Fibroblast of the conjunctiva (primary cell): ENCODE results near the gene CLDN7.

Experiments
- DNase-seq: peaks from one replicate; pipeline ENCODE4 v3.0.0-alpha.2; 2010; ENCODE audit warnings: low read depth

The CLDN7 gene

GRCh38 chr17:7285679-7286078 is 23.4 kb upstream of the CLDN7 start:
- no peak for DNase-seq

DNA sequence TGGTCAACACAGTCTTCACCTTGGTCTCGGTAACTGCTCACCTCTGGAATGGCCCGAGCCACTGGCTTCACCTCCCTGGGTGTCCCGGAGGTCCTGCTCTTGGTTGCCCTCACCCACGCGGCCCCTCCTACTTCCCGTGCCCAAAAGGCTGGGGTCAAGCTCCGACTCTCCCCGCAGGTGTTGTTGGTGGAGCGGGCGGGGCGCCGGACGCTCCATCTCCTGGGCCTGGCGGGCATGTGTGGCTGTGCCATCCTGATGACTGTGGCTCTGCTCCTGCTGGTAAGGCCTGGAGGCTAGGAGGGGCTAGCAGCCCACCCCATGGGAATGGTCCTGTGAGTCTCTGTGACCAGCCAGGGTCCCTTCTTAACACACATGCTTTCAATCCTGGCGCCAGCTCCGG is 22.6 kb upstream of the CLDN7 start:
- DNase-seq = no peak

GRCh38 chr17:7283471-7284216 is 21.4 kb upstream of the CLDN7 start:
- no peak for DNase-seq

DNA sequence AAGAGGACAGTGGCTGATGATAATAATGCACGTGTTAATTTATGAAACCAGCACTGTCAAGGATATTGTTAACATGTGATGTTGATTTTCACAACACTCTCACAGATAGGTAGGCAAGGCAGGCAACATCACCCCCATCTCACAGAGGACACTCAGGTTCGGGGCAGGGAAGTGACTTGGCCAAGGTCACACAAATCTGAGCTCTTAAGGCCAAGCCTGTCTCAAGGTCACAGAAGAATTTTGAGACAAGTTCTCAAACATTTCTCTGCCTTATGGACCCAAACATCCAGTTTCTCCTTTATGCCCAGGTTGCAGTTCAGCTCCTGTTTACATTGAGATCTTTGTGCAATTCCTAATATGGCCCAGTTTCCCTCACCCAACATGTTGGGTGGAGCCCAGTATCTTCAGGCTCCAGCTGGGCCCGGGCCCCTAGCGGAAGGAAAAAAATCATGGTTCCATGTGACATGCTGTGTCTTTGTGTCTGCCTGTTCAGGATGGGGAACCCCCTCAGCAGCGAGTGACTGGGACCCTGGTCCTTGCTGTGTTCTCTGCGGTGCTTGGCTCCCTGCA is 20.6 kb upstream of the CLDN7 start:
- DNase-seq = no peak

- DNase-seq = no peak
Observed at GRCh38 chr17:7281953-7282751, 19.9 kb upstream of the CLDN7 start.

DNA sequence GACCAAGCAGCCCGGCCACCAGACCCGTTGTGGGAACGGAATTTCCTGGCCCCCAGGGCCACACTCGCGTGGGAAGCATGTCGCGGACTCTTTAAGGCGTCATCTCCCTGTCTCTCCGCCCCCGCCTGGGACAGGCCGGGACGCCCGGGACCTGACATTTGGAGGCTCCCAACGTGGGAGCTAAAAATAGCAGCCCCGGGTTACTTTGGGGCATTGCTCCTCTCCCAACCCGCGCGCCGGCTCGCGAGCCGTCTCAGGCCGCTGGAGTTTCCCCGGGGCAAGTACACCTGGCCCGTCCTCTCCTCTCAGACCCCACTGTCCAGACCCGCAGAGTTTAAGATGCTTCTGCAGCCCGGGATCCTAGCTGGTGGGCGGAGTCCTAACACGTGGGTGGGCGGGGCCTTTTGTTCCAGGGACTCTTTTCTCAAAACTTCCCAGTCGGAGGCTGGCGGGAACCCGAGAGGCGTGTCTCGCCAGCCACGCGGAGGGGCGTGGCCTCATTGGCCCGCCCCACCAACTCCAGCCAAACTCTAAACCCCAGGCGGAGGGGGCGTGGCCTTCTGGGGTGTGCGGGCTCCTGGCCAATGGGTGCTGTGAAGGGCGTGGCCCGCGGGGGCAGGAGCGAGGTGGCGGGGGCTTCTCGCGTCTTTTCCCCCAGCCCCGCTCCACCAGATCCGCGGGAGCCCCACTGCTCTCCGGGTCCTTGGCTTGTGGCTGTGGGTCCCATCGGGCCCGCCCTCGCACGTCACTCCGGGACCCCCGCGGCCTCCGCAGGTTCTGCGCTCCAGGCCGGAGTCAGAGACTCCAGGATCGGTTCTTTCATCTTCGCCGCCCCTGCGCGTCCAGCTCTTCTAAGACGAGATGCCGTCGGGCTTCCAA is 19.0 kb upstream of the CLDN7 start, which contains the start of gene SLC2A4:
Gene SLC2A4 (plus strand): TSS at position 645 of the 879 bp plus-strand sequence. CDS start 217 bp downstream, at position 862.
- peak; percentile 88 for DNase-seq

- peak; percentile 57 for DNase-seq
Observed at GRCh38 chr17:7280519-7281073, 18.3 kb upstream of the CLDN7 start.

DNA sequence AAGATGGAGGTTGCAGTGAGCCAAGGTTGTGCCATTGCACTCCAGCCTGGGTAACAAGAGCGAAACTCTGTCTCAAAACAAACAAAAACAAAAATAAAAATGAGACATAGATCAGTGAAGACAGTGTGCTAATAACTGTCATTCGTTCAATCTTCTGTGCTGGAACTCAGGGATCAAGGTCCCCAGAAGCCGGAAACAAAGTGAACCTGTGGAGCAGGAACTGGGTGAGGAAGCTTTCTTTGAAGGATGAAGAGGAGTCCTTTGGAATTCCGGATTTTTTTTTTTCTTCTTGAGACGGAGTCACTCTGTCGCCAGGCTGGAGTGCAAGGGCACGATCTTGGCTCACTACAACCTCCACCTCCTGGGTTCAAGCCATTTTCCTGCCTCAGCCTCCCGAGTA is 17.2 kb upstream of the CLDN7 start:
- no peak for DNase-seq

DNA sequence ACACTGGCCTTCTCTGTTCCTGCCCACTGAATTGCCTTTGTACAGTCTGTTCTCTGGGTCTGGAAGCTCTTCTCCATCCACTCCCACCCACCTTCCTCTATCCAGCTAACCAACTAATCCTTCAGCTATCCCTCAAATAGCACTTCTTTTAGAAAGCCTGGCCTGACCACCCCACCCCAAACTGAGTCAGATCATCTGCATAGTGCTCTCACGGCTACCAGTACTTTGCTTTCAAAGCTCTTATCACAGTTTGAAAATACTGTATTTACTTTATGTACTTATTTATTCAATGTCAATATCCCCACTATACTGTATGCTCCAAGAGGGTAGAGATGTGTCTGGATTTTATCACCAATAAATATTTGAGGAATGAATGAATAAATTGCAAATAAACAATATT is 4.5 kb upstream of the CLDN7 start:
- DNase-seq = no peak

DNA sequence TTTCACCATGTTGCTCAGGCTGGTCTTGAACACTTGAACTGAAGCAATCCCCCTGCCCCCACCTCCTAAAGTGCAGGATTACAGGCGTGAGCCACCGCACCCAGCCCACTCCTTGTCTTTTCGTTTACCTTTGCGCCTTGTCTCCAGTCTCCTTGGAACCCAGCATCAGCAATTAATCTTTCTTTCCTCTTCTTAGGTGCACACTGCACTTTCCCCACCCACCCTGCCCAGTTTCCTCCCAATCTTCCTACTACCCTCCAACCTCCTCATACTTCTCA is 1.5 kb upstream of the CLDN7 start:
- no peak for DNase-seq

GRCh38 chr17:7262935-7263800 is 890 bp upstream of the CLDN7 start:
- DNase-seq = no peak

GRCh38 chr17:7261379-7262191 is 693 bp downstream of the CLDN7 start:
- no peak for DNase-seq

DNA sequence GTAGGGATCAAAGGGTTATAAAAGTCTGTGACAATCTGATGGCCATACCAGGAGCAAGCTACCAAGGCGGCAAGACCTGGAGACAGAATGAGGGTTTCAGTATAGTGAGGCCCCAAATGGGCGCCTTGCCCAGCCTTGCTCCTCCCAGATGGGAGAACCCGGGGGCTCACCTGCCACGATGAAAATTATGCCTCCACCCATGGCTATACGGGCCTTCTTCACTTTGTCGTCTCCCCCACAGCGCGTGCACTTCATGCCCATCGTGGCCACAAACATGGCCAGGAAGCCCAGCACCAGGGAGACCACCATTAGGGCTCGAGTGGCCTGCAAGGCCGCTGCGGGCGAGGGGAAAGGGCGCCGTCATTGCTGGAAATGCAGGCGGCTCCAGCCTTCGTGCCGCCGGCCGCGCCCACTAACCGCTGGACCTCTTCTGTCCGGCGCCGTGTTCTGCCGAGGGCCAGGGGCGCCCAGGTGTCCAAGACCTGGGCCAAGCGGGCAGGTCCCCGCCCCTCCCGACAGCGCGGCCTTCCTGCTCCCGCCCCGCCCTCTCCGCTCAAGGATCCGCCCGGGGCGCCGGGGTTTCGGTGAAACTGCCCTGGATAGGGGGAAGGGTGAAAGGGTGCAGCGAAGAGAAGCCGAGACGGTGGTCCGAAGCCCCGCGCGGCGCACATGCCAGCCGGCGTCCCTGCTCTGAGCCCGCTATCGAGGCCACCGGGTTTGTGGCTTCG is 1.5 kb downstream of the CLDN7 start:
- no peak for DNase-seq

GRCh38 chr17:7260151-7260550 is 2.1 kb downstream of the CLDN7 start:
- no peak for DNase-seq

DNA sequence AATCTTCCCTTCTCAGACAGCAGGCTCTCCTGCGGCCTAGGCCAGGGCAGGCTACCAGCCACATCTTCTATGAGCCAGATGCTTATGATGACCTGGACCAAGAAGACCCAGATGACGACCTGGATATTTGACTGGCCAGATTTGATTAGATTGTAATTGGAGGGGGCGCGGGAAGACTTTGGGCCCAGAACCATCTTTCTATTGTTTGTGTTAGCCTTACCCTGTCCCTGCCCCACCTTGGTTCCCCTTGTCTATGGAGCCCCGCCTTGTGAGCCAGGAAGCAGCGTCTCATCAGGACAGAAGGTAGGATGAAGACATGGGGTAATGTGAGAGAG is 2.8 kb downstream of the CLDN7 start:
- no peak for DNase-seq

DNA sequence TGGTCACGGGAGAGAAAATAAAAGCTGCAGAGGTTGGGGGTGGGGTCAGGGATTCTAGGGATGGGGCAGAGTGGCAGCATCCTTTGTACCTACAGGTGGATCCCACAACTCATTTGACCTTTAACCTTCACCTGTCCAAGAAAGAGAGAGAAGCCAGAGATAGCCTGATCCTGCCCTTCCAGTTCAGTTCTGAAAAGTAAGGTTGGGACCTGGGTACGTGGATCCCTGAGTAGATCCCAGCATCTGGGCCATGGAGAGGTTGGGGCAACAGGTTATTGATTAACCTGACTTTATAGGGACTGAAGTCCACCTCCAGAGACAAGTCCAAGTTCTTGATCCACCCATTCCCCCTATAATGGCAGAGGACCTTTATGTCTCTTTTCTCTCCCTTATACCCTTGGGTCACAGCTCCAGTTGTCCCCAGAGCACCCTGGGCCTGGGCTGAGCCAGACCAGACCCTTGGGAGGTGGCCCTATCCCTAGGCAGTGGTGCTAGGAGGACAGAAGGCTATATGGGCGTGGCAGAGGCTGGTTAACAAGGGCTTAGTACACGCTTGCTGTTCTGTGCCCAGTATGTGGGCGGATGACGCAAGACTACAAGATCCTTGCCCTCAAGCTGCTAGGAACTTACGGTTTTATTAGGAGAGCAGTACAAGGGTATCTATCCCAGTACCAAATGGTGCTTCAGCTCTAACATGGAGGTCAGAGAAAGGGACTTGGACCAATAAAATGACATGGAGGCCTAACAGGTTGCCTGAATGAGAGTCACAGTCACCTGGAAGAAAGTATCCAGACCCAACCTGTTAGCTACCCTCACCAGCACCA is 3.3 kb downstream of the CLDN7 start:
- peak; percentile 60 for DNase-seq

- DNase-seq = no peak
Observed at GRCh38 chr17:7256766-7257456, 5.4 kb downstream of the CLDN7 start.

GRCh38 chr17:7254511-7254910 is 7.8 kb downstream of the CLDN7 start:
- no peak for DNase-seq
